Panc1 (cell line): ENCODE data around the gene DUSP14.

Experiments
- CTCF ChIP-seq: fragments of 450-650 bp; IDR thresholded peaks from 2 replicates; pipeline ENCODE4 v1.5.1; 2017; ENCODE audit warnings: mild to moderate bottlenecking
- POLR2AphosphoS5 ChIP-seq: IDR thresholded peaks from 2 replicates; pipeline ENCODE4 v1.6.1; 2012; ENCODE audit warnings: mild to moderate bottlenecking, low read depth, low read length, moderate library complexity
- TF ChIP-seq, protein P1 (sequence below), 2 experiments: IDR thresholded peaks; 2 replicates each; pipeline ENCODE4 v1.6.1; 2011 to 2012; ENCODE audit warnings: low read depth in 2 of 2, control low read depth in 1 of 2, low read length in 1 of 2, mild to moderate bottlenecking in 1 of 2, moderate library complexity in 1 of 2; ENCODE audit not compliant: insufficient read depth in 1 of 2

DNA sequence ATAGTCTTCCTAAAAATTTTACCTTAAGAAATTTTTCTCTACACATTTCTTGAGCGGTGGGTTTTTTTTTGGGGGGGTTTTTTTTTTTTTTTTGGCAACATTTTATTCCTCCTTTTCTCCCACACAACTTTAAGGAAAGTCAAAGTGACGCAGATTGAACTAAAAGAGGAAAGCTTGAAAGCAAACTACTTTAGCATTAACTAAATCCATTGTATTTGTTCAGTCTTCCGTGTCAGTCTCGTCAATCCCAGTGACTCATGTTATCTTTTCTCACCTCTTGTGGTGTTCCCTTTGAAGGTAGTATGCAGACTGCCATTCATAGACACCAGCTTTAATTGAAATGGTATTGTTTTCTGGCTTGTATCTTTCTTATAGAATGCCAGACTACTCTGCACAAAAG is 43.7 kb upstream of the DUSP14 start:
- TF ChIP-seq CTCF (no peak), POLR2AphosphoS5 (no peak)
- TF ChIP-seq, protein P1, sequence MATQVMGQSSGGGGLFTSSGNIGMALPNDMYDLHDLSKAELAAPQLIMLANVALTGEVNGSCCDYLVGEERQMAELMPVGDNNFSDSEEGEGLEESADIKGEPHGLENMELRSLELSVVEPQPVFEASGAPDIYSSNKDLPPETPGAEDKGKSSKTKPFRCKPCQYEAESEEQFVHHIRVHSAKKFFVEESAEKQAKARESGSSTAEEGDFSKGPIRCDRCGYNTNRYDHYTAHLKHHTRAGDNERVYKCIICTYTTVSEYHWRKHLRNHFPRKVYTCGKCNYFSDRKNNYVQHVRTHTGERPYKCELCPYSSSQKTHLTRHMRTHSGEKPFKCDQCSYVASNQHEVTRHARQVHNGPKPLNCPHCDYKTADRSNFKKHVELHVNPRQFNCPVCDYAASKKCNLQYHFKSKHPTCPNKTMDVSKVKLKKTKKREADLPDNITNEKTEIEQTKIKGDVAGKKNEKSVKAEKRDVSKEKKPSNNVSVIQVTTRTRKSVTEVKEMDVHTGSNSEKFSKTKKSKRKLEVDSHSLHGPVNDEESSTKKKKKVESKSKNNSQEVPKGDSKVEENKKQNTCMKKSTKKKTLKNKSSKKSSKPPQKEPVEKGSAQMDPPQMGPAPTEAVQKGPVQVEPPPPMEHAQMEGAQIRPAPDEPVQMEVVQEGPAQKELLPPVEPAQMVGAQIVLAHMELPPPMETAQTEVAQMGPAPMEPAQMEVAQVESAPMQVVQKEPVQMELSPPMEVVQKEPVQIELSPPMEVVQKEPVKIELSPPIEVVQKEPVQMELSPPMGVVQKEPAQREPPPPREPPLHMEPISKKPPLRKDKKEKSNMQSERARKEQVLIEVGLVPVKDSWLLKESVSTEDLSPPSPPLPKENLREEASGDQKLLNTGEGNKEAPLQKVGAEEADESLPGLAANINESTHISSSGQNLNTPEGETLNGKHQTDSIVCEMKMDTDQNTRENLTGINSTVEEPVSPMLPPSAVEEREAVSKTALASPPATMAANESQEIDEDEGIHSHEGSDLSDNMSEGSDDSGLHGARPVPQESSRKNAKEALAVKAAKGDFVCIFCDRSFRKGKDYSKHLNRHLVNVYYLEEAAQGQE (IDR thresholded peaks at IDR 0.05; ENCODE audit: insufficient read depth in 1 of 2, low read depth in 2 of 2, low read length in 1 of 2): no peak
